ENCODE measurements around the gene GRK1.

DNA sequence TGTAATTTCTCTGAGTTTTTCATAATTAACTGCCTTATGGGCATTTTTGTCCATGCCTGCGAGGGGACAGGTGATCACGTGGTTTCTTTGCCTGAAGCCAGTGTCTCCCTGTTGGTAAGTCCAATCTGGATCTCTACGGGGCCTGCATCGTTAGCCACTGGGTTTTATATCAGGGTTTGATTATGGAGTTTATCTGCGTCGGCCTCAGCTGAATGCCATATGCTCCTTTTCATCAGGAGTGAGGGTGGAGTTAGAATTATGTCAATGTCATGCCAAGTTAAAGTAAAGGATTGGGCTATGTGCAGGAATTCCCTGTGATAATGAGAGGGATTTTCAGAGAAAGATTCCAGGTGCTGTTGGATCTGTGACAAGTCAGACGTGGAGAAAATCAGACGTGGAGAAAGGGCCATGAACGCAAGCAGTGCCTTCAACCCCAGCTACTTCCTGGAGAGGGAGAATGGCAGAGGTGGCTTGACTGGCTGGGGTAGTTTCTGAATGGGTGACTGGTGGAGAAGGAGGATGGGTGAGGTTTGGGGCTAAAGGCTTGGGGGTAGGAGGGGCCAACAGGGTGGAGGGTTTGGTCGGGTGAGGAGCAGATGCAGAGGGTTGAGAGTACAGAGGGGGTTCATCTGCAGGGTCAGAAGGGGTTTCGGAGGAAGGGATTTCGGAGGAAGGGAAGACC is 116.3 kb downstream of the GRK1 start:
- no peak for TF ChIP-seq EZH2 (IDR thresholded peaks at IDR 0.05)
- TF ChIP-seq POLR2AphosphoS5 (IDR thresholded peaks at IDR 0.05; ENCODE audit: borderline replicate concordance, low read depth, low read length): no peak

All from SK-N-MC (cell line).